Measurements from ENCODE around the gene SNRNP48. TPM values are rescaled to one million over a fixed set of nuclear protein-coding genes. Genes with fewer than 3 reads are reported as not detected.

Gene SNRNP48
- polyA plus RNA-seq, 1 donor from 2014 or later, result 17.5 TPM

- Histone ChIP-seq H3K27ac (ENCODE audit: low read length) (no peak overlapping the region), H3K9ac (ENCODE audit: low read length) (no peak overlapping the region), H4K20me1 (ENCODE audit: insufficient read depth) (no peaks in the 10 kb centered on the region), H2AFZ (ENCODE audit: low read depth, low read length) (no peak overlapping the region), H3K4me2 (ENCODE audit: low read length) (no peak overlapping the region), H3K9me3 (ENCODE audit: low read length) (no peaks in the 10 kb centered on the region), H3K4me3 (ENCODE audit: low read length) (no peak overlapping the region), H3K36me3 (ENCODE audit: insufficient read depth, low read length) (no peaks in the 10 kb centered on the region), H3K79me2 (replicated peaks; ENCODE audit: insufficient read depth, low read length) (no peaks in the 10 kb centered on the region), H3K9me2 (ENCODE audit: insufficient read depth, low read length) (no peaks in the 10 kb centered on the region), H3K27me3 (ENCODE audit: insufficient read depth, low read depth, low read length) (no peaks in the 10 kb centered on the region), H3F3A (ENCODE audit: insufficient read depth, low read length, poor library complexity, severe bottlenecking) (no peaks in the 10 kb centered on the region)
- no peak for TF ChIP-seq RAD21 (conservative IDR thresholded peaks at IDR 0.05)
- TF ChIP-seq EZH2 (IDR thresholded peaks at IDR 0.05; ENCODE audit: borderline replicate concordance, insufficient read depth, low read length, poor library complexity, severe bottlenecking), result no peak
- no peak for TF ChIP-seq POLR2AphosphoS5 (IDR thresholded peaks at IDR 0.05)
Observed at GRCh38 chr6:7639427-7639826, 49.4 kb downstream of the SNRNP48 start.

- H3K36me3 ChIP-seq (ENCODE audit: insufficient read depth, low read length), result no peaks in the 10 kb centered on the region
- no peaks in the 10 kb centered on the region for H4K20me1 ChIP-seq (ENCODE audit: insufficient read depth)
- TF ChIP-seq SMC3 (conservative IDR thresholded peaks at IDR 0.05; ENCODE audit: poor library complexity) (no peak), CTCF (IDR thresholded peaks at IDR 0.05; ENCODE audit: poor library complexity, severe bottlenecking) (no peak), RAD21 (conservative IDR thresholded peaks at IDR 0.05) (no peak), TAF1 (IDR thresholded peaks at IDR 0.05; ENCODE audit: low read depth) (no peak), EP300 (conservative IDR thresholded peaks at IDR 0.05; ENCODE audit: poor library complexity, severe bottlenecking) (no peak), EZH2 (IDR thresholded peaks at IDR 0.05; ENCODE audit: borderline replicate concordance, insufficient read depth, low read length, poor library complexity, severe bottlenecking) (no peak), REST (IDR thresholded peaks at IDR 0.05; ENCODE audit: borderline replicate concordance) (no peak)
- H3K9me3 ChIP-seq (ENCODE audit: low read length), result no peaks in the 10 kb centered on the region
- no peaks in the 10 kb centered on the region for H3K27me3 ChIP-seq (ENCODE audit: insufficient read depth, low read depth, low read length)
- no peak overlapping the region for H2AFZ ChIP-seq (ENCODE audit: low read depth, low read length)
- no peak overlapping the region for H3K9ac ChIP-seq (ENCODE audit: low read length)
- no peak overlapping the region for H3K4me2 ChIP-seq (ENCODE audit: low read length)
- no peak overlapping the region for H3K27ac ChIP-seq (ENCODE audit: low read length)
- no peaks in the 10 kb centered on the region for H3K9me2 ChIP-seq (ENCODE audit: insufficient read depth, low read length)
- no peaks in the 10 kb centered on the region for H3K79me2 ChIP-seq (replicated peaks; ENCODE audit: insufficient read depth, low read length)
- H3K4me3 ChIP-seq (ENCODE audit: low read length), result no peak overlapping the region
- no peaks in the 10 kb centered on the region for H3F3A ChIP-seq (ENCODE audit: insufficient read depth, low read length, poor library complexity, severe bottlenecking)
Observed at GRCh38 chr6:7640016-7640415, 50.0 kb downstream of the SNRNP48 start.

Data from neural cell (in vitro differentiated cells).